Dermis blood vessel endothelial cell (primary cell): ENCODE measurements around the gene MINDY4. TPM values are rescaled to one million over a fixed set of nuclear protein-coding genes. Genes with fewer than 3 reads are reported as not detected.

Experiments
- DNase-seq: peaks from one replicate; pipeline ENCODE4 v3.0.0; 2010
- total RNA-seq: library from RNA; depleted of rRNA; stranded (reverse); fragments of >200 nt; gene quantifications from 2 replicates; pipeline ENCODE4 v1.2.3, GENCODE V29; 2014

The MINDY4 gene
- total RNA-seq, 1 donor from 2014 or later, result 6.1 TPM

DNA sequence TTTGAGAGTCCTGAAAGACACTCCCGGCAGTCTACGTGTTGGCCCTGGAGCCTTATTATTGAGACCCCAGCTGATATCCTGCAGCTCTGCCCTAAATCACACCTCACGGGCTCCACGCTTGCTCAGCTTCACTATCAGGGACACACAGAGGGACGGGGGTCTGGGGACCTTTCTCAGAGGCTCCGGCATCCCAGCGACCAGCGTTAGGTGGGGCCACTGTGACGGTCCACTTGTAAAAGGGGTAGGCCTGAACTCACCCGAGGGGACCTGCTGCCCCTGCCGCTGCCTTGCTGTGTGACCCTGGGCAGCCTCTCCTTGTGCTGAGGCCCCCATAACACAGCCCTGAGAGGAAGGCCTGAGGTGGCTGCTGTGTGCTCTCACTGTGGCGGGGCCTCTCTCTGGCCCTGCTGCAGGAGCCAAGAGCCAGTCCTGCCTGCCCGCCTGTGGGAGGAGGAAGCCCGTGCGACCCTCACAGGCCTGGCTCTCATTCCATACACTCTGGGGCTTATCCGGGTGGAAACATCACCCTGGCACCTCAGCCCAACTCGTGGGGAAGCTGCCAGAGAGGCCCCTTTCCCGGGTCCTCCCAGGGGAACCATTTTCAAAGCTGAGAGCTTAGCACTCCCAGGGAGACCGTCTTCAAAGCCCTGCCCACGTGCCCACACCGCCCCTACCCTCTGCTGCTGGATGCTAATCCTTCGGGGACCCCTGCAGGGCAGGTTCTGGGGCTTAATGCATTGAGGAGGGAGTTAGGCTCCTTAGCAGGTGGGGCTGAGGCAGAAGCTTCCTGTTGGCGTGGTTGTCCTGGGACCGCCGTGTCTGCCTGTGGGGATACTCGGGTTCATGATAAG is 162.1 kb downstream of the MINDY4 start:
- no peak for DNase-seq

DNA sequence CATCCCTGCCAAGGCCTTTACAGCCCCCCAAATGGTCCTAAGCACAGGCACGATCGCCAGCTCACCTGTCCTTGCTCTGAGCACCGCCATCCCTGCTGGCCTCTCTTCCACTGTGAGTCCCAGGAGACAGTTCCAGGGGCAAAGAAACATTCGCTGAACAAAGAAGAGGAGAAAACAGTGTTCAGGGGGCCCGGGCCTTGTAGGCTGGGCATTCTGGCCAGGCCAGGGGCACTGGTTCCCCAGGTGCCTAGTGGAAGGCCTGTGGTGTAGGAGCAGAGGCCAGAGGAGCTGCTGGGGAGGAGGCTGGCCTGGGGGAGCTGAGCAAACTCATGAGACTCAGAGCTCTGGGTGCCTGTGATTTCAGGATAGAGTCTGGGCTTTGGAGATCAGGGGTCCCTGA is 163.0 kb downstream of the MINDY4 start:
- no peak for DNase-seq

DNA sequence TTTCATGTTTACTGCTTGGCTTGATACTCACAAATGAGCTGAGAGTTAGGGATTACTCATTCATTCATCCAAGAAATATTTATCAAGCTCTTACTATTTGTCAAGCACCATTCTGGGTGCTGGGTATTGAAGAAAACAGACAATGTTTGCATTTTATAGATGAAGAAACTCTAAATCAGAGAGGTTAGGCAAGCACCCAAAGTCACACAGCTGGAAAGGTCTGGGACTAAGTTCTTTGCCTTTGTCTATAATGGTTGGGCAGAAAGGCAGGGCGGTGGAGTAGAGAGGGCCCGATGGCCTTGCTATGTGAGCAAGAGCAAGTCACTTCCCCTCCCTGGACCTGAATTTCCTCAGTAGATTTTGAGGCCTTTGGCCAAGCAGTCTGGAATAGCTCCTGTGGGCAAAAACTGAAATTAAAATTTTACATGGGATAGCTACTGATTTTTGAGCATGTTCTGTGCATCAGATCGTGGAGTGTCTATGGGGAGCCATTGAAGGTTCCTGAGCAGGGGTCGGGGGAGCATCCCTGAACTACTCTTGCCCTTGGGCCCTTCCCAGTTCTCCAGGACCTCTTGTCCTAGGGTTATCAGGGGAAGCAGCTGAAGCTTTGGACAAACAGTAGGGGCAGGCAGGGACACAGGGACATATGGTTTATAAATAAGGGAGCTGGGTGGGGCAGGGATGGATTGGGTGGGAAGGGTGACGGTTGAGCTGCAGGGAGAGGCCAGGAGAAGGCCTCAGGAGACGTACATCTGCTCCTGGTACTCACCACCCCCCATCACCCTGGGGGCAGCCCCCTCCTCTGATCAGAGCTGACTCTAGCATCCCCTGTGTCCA is 163.7 kb downstream of the MINDY4 start:
- no peak for DNase-seq

DNA sequence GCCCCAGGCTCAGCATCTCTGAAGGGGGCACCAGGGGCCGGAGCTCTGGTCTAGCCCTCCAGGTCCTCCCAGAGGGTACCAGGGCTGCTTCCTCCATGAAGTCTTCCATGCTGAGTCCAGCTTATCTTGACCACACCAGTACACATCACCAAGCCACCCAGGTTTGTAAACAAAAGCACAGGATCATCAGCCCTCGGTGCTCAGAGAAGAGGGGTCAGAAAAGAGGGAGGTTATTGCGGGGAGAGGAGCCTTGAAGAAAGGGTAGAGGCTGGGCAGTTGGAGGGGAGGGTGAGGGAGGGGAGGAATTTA is 164.3 kb downstream of the MINDY4 start:
- DNase-seq, result no peak

DNA sequence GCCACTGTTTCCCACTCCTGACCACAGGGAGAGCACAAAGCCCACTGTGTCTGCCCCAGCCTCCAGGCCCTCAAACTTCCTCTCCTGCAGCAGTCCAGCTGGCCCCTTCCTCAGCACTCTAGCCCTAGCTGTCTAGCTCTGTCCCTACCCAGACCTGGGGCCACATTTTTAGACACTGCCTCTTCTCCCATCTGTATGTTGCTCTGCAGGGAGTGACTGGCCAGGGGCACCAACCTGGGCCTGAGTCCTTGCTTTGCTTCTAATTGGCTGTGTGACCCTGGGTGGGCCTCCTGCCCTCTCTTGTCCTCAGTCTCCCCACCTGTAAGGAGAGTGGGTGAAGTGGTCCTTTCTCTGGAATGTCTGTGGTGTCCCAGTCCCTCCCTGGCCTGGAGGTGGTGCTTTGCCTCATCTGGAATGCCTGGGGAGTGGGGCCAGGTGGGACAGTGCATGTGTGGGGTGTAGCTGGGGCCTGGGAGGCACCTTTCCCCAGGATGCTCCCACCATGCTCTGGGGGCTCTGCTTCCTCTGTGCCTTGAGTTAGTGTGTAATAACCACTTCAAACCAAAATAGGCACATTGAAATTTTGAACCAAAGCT is 165.5 kb downstream of the MINDY4 start:
- DNase-seq, result no peak

DNA sequence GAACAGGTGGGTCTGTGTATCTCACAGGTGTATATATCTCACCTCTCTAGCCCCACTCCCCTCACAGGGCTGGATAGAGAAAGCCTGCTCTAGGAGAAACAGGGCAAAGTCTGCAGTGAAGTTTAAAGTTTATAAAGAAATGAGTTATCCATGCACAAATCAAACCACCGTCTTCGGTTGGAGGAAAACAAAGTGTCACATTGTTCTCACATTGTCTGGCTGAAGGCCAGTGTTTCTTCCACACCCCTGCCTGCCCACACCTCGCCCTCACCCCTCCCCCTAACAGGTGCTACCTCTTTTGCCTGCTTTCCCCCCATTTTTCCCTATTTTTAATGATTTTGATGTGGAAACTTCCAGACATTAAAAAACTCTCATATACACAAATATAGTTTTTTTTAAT is 166.2 kb downstream of the MINDY4 start:
- no peak for DNase-seq

DNA sequence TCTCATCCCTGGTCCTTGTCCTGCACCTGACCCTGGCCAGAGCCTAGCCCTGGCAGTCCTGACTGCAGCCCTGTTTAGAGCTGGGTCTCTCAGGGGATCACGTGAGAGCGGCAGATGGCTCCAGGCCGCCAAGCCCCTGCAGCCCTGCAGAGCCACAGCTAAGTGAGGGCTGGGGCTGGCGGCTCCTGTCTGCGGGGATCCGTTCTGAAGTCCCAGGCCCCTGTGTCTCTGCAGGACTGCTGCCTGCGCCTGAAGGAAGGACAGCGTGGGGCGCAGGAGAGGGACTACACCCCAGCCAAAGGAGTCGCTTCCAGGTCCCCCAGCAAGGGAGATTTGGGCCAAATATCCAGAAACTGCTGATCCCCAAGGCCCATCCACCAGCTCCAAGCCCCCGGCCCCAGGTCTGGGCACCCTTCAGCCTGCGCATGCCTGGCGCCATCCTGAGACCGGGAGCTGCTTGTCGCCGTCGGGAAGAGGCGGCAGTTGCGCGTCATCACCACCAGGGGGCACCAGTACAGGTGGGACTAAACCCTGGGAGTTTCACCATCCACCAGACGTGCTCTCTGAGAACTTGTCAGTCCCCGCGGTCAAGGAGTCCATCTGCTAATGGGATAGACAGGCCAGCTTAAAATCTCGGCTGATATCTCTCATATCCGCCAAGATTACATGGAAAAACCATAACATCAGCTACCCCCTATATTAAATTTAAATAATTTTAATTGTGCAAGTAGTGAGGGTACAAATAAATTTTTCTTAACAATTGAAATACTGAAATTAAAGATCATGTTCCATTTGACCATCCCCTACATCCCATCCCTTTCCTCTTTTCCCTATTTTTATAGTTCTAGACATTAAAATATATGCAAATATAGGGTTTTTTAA is 167.5 kb downstream of the MINDY4 start:
- DNase-seq, result peak; percentile 89

DNA sequence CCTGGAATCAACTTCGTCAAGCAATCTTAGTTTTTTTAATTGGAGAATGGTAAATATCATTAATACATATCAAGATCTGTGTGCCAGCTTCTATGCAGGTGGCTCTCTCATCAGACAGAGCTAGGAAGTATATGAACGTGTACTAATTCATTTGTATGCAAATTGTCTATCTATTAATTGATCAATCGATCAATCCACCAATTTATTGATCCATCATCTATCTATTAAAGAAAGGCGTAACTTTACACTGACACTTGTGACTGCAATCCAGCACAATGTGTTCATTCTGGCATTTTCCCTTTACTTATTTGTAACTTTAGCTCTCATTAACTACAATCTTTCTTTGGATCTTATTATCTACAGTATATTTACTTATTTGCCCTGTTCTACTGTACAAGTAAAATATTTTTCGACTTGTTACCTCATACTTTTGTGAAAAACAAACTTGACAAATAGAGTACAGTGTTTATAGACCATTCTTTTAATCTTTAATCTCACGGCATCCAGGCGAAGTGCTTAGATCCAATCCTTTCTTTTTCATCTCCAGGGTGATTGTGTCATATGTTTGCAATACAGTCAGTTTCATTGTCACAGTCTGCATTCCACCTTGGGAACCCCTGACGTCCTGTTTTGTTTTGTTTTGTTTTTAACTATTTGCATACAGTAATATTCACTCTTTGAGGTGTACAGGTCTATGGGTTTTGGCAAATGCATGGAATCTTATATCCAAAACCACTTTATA is 170.5 kb downstream of the MINDY4 start:
- no peak for DNase-seq

Other genes starting within 250 kb of the MINDY4 start
- 59.2 and 147 TPM in 2 replicates for gene GARS1, start 176.5 kb upstream of the MINDY4 start, total RNA-seq
- not detected in 2 replicates for gene CRHR2, start 89.0 kb upstream of the MINDY4 start, total RNA-seq
- gene INMT, start 19.3 kb upstream of the MINDY4 start, total RNA-seq, result 0.05 TPM in 1 of 2 replicates, not detected in the other
- 9.2 and 147 TPM in 2 replicates for gene AQP1, start 140.4 kb downstream of the MINDY4 start, total RNA-seq
- 0.09 TPM in 1 of 2 replicates, not detected in the other for gene GHRHR, start 192.5 kb downstream of the MINDY4 start, total RNA-seq